ENCODE measurements around the gene ACTR1B.
A peak's percentile ranks its signal among the peaks of the same experiment; 100 is the strongest.
"Not testable (repeated sequence)": the region's sequence is repeated elsewhere in the genome, so short reads cannot be mapped to it uniquely, and the experiment has no call there.

Gene ACTR1B

GRCh38 chr2:97651114-97651513, 12.7 kb downstream of the ACTR1B start:
- TF ChIP-seq, protein P1, sequence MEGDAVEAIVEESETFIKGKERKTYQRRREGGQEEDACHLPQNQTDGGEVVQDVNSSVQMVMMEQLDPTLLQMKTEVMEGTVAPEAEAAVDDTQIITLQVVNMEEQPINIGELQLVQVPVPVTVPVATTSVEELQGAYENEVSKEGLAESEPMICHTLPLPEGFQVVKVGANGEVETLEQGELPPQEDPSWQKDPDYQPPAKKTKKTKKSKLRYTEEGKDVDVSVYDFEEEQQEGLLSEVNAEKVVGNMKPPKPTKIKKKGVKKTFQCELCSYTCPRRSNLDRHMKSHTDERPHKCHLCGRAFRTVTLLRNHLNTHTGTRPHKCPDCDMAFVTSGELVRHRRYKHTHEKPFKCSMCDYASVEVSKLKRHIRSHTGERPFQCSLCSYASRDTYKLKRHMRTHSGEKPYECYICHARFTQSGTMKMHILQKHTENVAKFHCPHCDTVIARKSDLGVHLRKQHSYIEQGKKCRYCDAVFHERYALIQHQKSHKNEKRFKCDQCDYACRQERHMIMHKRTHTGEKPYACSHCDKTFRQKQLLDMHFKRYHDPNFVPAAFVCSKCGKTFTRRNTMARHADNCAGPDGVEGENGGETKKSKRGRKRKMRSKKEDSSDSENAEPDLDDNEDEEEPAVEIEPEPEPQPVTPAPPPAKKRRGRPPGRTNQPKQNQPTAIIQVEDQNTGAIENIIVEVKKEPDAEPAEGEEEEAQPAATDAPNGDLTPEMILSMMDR (IDR thresholded peaks at IDR 0.05; ENCODE audit: low read depth, low read length) = no peak
- TF ChIP-seq, protein P2, sequence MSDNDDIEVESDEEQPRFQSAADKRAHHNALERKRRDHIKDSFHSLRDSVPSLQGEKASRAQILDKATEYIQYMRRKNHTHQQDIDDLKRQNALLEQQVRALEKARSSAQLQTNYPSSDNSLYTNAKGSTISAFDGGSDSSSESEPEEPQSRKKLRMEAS (IDR thresholded peaks at IDR 0.05; ENCODE audit: low read depth, low read length) = no peak
- TF ChIP-seq POLR2A (IDR thresholded peaks at IDR 0.05; ENCODE audit: extremely low read depth, insufficient read length) (no peak), MYC (IDR thresholded peaks at IDR 0.05; ENCODE audit: low read depth, low read length) (no peak)

GRCh38 chr2:97646977-97647376, 16.9 kb downstream of the ACTR1B start:
- peak overlapping the region; percentile 93 for H3K4me3 ChIP-seq (ENCODE audit: low read depth, low read length)
- DNase-seq (ENCODE audit: low read depth) = no peak
- no peak for TF ChIP-seq POLR2A (IDR thresholded peaks at IDR 0.05; ENCODE audit: extremely low read depth, insufficient read length)
- TF ChIP-seq, protein P2 (IDR thresholded peaks at IDR 0.05; ENCODE audit: low read depth, low read length) = no peak
- no peak for TF ChIP-seq MYC (IDR thresholded peaks at IDR 0.05; ENCODE audit: low read depth, low read length)
- TF ChIP-seq, protein P1 (IDR thresholded peaks at IDR 0.05; ENCODE audit: low read depth, low read length) = no peak

More at GRCh38 chr2:97651114-97651513, 12.7 kb downstream of the ACTR1B start:
- DNase-seq (ENCODE audit: low read depth) = no peak
- H3K4me3 ChIP-seq (ENCODE audit: low read depth, low read length) = no peak overlapping the region

- DNase-seq (ENCODE audit: low read depth) = peak; percentile 99
These were observed 17.9 kb downstream of the ACTR1B start, which contains the start of gene COX5B for GRCh38 chr2:97645695-97646629. COX5B (plus strand) TSS chr2:97646062; CDS start chr2:97646087, 25 bp downstream.

GRCh38 chr2:97645112-97645694, 18.6 kb downstream of the ACTR1B start:
- DNase-seq (ENCODE audit: low read depth) = peak; percentile 65
- TF ChIP-seq POLR2A (IDR thresholded peaks at IDR 0.05; ENCODE audit: extremely low read depth, insufficient read length) = no peak
- TF ChIP-seq, protein P1 (IDR thresholded peaks at IDR 0.05; ENCODE audit: low read depth, low read length) = no peak
- TF ChIP-seq, protein P2 (IDR thresholded peaks at IDR 0.05; ENCODE audit: low read depth, low read length) = no peak
- no peak for TF ChIP-seq MYC (IDR thresholded peaks at IDR 0.05; ENCODE audit: low read depth, low read length)
- peak overlapping the region; percentile 80 for H3K4me3 ChIP-seq (ENCODE audit: low read depth, low read length)

More at GRCh38 chr2:97645695-97646629, 17.9 kb downstream of the ACTR1B start, which contains the start of gene COX5B:
- H3K4me3 ChIP-seq (ENCODE audit: low read depth, low read length) = peak within 1 kb of the TSS; percentile 93
- TF ChIP-seq, protein P1 (IDR thresholded peaks at IDR 0.05; ENCODE audit: low read depth, low read length) = no peak
- TF ChIP-seq, protein P2 (IDR thresholded peaks at IDR 0.05; ENCODE audit: low read depth, low read length) = peak; percentile 22
- TF ChIP-seq POLR2A (IDR thresholded peaks at IDR 0.05; ENCODE audit: extremely low read depth, insufficient read length) = peak; percentile 91
- peak; percentile 44; the same call in 1 of the 2 replicates for TF ChIP-seq MYC (IDR thresholded peaks at IDR 0.05; ENCODE audit: low read depth, low read length)

- H3K4me3 ChIP-seq (ENCODE audit: low read depth, low read length) = no peak overlapping the region
- TF ChIP-seq MYC (IDR thresholded peaks at IDR 0.05; ENCODE audit: low read depth, low read length) = no peak
- TF ChIP-seq, protein P1 (IDR thresholded peaks at IDR 0.05; ENCODE audit: low read depth, low read length) = no peak
- TF ChIP-seq POLR2A (IDR thresholded peaks at IDR 0.05; ENCODE audit: extremely low read depth, insufficient read length) = no peak
- TF ChIP-seq, protein P2 (IDR thresholded peaks at IDR 0.05; ENCODE audit: low read depth, low read length) = no peak
- DNase-seq (ENCODE audit: low read depth) = no peak
These were observed 19.7 kb downstream of the ACTR1B start for GRCh38 chr2:97644023-97644717.

GRCh38 chr2:97626049-97626430, 37.8 kb downstream of the ACTR1B start:
- DNase-seq (ENCODE audit: low read depth); H3K4me3 ChIP-seq (ENCODE audit: low read depth, low read length): not testable (repeated sequence)

- not testable (repeated sequence) for DNase-seq (ENCODE audit: low read depth); H3K4me3 ChIP-seq (ENCODE audit: low read depth, low read length)
These were observed 38.3 kb downstream of the ACTR1B start for GRCh38 chr2:97625354-97626048.

DNA sequence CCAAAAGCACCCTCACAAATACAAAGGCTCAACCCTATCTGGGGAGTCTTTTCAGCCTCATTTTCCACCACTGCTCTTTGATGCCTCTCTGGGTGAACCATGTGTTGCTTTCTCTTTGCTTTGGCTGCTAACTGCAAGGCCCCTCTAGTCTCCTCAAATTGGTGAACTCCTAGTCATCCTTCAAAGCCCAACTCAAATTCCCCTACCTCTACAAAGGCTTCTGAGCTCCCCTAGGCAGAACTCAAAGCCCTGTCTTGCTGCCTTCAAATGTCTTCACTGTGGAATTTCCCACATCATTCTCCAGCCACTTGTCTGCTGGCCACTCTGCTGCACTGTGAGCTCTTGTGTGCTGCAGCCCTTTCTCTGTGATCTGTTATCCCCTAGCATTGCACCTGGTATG, 40.9 kb downstream of the ACTR1B start:
- DNase-seq (ENCODE audit: low read depth); H3K4me3 ChIP-seq (ENCODE audit: low read depth, low read length): not testable (repeated sequence)

All from NB4 (cell line).